ENCODE data around the gene NPIPA7.
"Not testable (repeated sequence)": the region's sequence is repeated elsewhere in the genome, so short reads cannot be mapped to it uniquely, and the experiment has no call there.

NPIPA7 gene

GRCh38 chr16:16378840-16379239 is at the start of gene NPIPA7:
NPIPA7 (plus strand) TSS chr16:16379140; CDS start chr16:16379245, 105 bp downstream.
- H3K4me3 ChIP-seq (ENCODE audit: low read length); DNase-seq (ENCODE audit: low read depth): not testable (repeated sequence)

- H3K4me3 ChIP-seq (ENCODE audit: low read length); DNase-seq (ENCODE audit: low read depth): not testable (repeated sequence)
Measured at GRCh38 chr16:16331466-16331865, 47.5 kb upstream of the NPIPA7 start.

- H3K4me3 ChIP-seq (ENCODE audit: low read length); DNase-seq (ENCODE audit: low read depth): not testable (repeated sequence)
Measured at GRCh38 chr16:16357556-16357955, 21.4 kb upstream of the NPIPA7 start.

GRCh38 chr16:16358539-16359240 is 20.2 kb upstream of the NPIPA7 start:
- H3K4me3 ChIP-seq (ENCODE audit: low read length); DNase-seq (ENCODE audit: low read depth): not testable (repeated sequence)

- H3K4me3 ChIP-seq (ENCODE audit: low read length); DNase-seq (ENCODE audit: low read depth): not testable (repeated sequence)
Measured at GRCh38 chr16:16363595-16363994, 15.3 kb upstream of the NPIPA7 start.

GRCh38 chr16:16364100-16364499 is 14.8 kb upstream of the NPIPA7 start:
- DNase-seq (ENCODE audit: low read depth), result not testable (repeated sequence)

GRCh38 chr16:16364701-16365100 is 14.2 kb upstream of the NPIPA7 start:
- DNase-seq (ENCODE audit: low read depth); H3K4me3 ChIP-seq (ENCODE audit: low read length): not testable (repeated sequence)

More at GRCh38 chr16:16364100-16364499, 14.8 kb upstream of the NPIPA7 start:
- not testable (repeated sequence) for H3K4me3 ChIP-seq (ENCODE audit: low read length)

GRCh38 chr16:16365319-16365718 is 13.6 kb upstream of the NPIPA7 start:
- H3K4me3 ChIP-seq (ENCODE audit: low read length); DNase-seq (ENCODE audit: low read depth): not testable (repeated sequence)

GRCh38 chr16:16365851-16366250 is 13.1 kb upstream of the NPIPA7 start:
- DNase-seq (ENCODE audit: low read depth); H3K4me3 ChIP-seq (ENCODE audit: low read length): not testable (repeated sequence)

GRCh38 chr16:16366552-16367284 is 12.2 kb upstream of the NPIPA7 start:
- not testable (repeated sequence) for H3K4me3 ChIP-seq (ENCODE audit: low read length); DNase-seq (ENCODE audit: low read depth)

- not testable (repeated sequence) for DNase-seq (ENCODE audit: low read depth); H3K4me3 ChIP-seq (ENCODE audit: low read length)
Measured at GRCh38 chr16:16367285-16367628, 11.7 kb upstream of the NPIPA7 start.

- not testable (repeated sequence) for DNase-seq (ENCODE audit: low read depth)
Measured at GRCh38 chr16:16369081-16369856, 9.7 kb upstream of the NPIPA7 start.

GRCh38 chr16:16371136-16371735 is 7.7 kb upstream of the NPIPA7 start:
- not testable (repeated sequence) for H3K4me3 ChIP-seq (ENCODE audit: low read length); DNase-seq (ENCODE audit: low read depth)

More at GRCh38 chr16:16369081-16369856, 9.7 kb upstream of the NPIPA7 start:
- not testable (repeated sequence) for H3K4me3 ChIP-seq (ENCODE audit: low read length)

GRCh38 chr16:16374192-16374591 is 4.7 kb upstream of the NPIPA7 start:
- not testable (repeated sequence) for H3K4me3 ChIP-seq (ENCODE audit: low read length); DNase-seq (ENCODE audit: low read depth)

GRCh38 chr16:16399685-16400084 is 20.7 kb downstream of the NPIPA7 start:
- not testable (repeated sequence) for H3K4me3 ChIP-seq (ENCODE audit: low read length); DNase-seq (ENCODE audit: low read depth)

- not testable (repeated sequence) for DNase-seq (ENCODE audit: low read depth); H3K4me3 ChIP-seq (ENCODE audit: low read length)
Measured at GRCh38 chr16:16402333-16402732, 23.4 kb downstream of the NPIPA7 start.

GRCh38 chr16:16404283-16404682 is 25.3 kb downstream of the NPIPA7 start:
- not testable (repeated sequence) for H3K4me3 ChIP-seq (ENCODE audit: low read length); DNase-seq (ENCODE audit: low read depth)

GRCh38 chr16:16405421-16405820 is 26.5 kb downstream of the NPIPA7 start:
- not testable (repeated sequence) for DNase-seq (ENCODE audit: low read depth); H3K4me3 ChIP-seq (ENCODE audit: low read length)

- not testable (repeated sequence) for H3K4me3 ChIP-seq (ENCODE audit: low read length); DNase-seq (ENCODE audit: low read depth)
Measured at GRCh38 chr16:16408430-16408829, 29.5 kb downstream of the NPIPA7 start.
